Duodenal mucosa (tissue), 2 donors: ENCODE results near the gene COX6A2.
"Not testable (repeated sequence)": the region's sequence is repeated elsewhere in the genome, so short reads cannot be mapped to it uniquely, and the experiment has no call there.

ENCODE experiments used
- H3K27ac ChIP-seq: one replicate; pipeline ENCODE4 v1.7.0; 2013; ENCODE audit warnings: low read depth, low read length
- H3K27me3 ChIP-seq, 2 donors: one replicate each; pipeline ENCODE4 v1.7.0; 2013; ENCODE audit warnings: low read length in 2 of 2, control low read depth in 1 of 2; ENCODE audit not compliant: insufficient read depth in 2 of 2, control insufficient read depth in 1 of 2
- H3K36me3 ChIP-seq, 2 donors: one replicate each; pipeline ENCODE4 v1.7.0; 2013; ENCODE audit warnings: low read length in 2 of 2, control low read depth in 1 of 2; ENCODE audit not compliant: insufficient read depth in 2 of 2, control insufficient read depth in 1 of 2
- H3K4me1 ChIP-seq, 2 donors: one replicate each; pipeline ENCODE4 v1.7.0; 2013; ENCODE audit warnings: low read length in 2 of 2, control low read depth in 1 of 2; ENCODE audit not compliant: insufficient read depth in 2 of 2, control insufficient read depth in 1 of 2
- H3K4me3 ChIP-seq, 2 donors: one replicate each; pipeline ENCODE4 v1.7.0; 2013; ENCODE audit warnings: low read length in 2 of 2, low read depth in 1 of 2
- H3K9ac ChIP-seq, 2 donors: one replicate each; pipeline ENCODE4 v1.7.0; 2013; ENCODE audit warnings: low read length in 2 of 2, low read depth in 1 of 2
- H3K9me3 ChIP-seq, 2 donors: one replicate each; pipeline ENCODE4 v1.7.0; 2013; ENCODE audit warnings: low read length in 2 of 2, control low read depth in 1 of 2; ENCODE audit not compliant: control insufficient read depth in 1 of 2

Gene COX6A2

DNA sequence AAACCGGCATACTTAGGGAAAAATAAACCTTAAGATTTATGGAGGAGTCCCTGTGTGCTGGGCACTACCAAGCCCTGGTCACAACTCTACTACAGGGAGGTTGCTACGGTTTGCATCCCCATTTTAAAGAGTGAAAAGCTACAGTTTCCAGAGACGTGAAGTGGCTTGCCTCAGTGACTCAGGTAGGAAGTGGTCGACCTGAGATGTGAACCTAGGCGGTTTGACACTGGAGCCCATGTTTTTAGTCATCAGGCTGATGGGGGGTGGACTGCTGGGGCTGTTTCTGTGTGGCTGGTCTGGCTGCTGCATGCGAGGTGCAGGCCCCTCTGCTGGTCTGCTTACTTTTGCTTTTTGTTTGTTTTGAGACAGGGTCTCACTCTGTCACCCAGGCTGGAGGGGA, 6.6 kb downstream of the COX6A2 start:
- H3K27me3 ChIP-seq = no peaks in the 10 kb centered on the region

GRCh38 chr16:31420037-31420436, 8.1 kb downstream of the COX6A2 start:
- H3K4me3 ChIP-seq = no peak overlapping the region
- H3K9me3 ChIP-seq = no peaks in the 10 kb centered on the region
- peaks cover 0 to 6% of the 10 kb centered on the region in 2 donors for H3K4me1 ChIP-seq
- H3K27me3 ChIP-seq = no peaks in the 10 kb centered on the region
- H3K27ac ChIP-seq = no peak overlapping the region
- no peak overlapping the region for H3K9ac ChIP-seq
- H3K36me3 ChIP-seq = no peaks in the 10 kb centered on the region

More for the DNA sequence above, 6.6 kb downstream of the COX6A2 start:
- Histone ChIP-seq H3K36me3 (no peaks in the 10 kb centered on the region), H3K4me1 (peaks cover 0 to 6% of the 10 kb centered on the region in 2 donors), H3K4me3 (no peak overlapping the region), H3K9ac (no peak overlapping the region), H3K27ac (no peak overlapping the region), H3K9me3 (no peaks in the 10 kb centered on the region)

DNA sequence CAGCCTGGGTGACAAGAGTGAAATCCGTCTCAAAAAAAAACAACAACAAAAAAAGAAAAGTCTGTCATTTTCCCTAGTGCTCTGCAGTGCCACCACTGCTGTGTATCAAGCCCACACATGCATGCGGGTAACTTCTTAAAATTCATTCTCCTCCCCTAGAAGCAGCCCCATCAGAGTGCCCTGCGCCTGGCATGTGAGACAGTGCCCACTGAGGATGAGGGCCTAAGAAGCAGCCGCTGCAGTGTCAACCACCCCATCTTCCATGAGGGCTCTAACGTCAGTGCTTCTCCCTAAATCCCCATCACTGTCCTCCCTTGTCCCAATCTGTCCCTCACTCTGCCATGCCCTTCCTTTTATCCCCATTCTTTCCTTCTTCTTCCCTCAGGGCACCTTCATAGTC, 10.2 kb downstream of the COX6A2 start:
- Histone ChIP-seq H3K27me3 (no peaks in the 10 kb centered on the region), H3K4me1 (peaks cover 0 to 6% of the 10 kb centered on the region in 2 donors), H3K9me3 (no peaks in the 10 kb centered on the region), H3K27ac (no peak overlapping the region), H3K9ac (no peak overlapping the region), H3K36me3 (no peaks in the 10 kb centered on the region), H3K4me3 (no peak overlapping the region)

DNA sequence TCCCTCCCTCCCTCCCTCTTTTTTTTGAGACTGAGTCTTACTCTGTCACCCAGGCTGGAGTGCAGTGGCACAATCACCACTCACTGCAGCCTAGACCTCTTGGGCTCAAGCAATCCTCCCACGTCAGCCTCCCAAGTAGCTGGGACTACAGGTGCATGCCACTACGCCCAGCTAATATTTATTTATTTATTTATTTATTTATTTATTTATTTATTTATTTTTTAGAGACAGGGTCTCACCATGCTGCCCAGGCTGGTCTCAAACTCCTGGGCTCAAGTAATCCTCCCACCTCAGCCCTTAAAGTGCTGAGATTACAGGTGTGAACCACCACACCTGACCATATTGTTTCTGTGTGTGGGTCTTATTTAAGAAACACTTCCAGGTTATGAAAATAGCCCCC, 11.1 kb downstream of the COX6A2 start:
- not testable (repeated sequence) for H3K4me1 ChIP-seq

DNA sequence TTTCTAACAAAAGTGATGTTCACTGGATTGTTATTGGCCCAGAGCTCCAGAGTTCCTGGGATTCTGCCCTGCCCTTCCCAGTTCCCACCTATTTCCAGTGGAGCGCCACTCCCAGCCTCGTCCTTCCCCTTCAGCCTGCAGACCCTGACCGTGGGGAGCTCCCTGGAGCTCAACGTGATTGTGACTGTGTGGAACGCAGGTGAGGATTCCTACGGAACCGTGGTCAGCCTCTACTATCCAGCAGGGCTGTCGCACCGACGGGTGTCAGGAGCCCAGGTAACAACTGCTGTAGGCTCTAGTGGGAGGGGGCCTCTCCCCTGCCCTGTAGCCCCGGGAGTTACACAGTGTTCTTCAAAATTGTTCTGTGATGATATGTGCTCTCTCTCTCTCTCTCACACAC, 11.8 kb downstream of the COX6A2 start:
- no peak overlapping the region for H3K27ac ChIP-seq
- H3K4me3 ChIP-seq = no peak overlapping the region
- H3K27me3 ChIP-seq = no peaks in the 10 kb centered on the region
- H3K36me3 ChIP-seq = no peaks in the 10 kb centered on the region
- H3K9me3 ChIP-seq = no peaks in the 10 kb centered on the region
- no peaks in the 10 kb centered on the region for H3K4me1 ChIP-seq
- no peak overlapping the region for H3K9ac ChIP-seq

More for the DNA sequence above, 11.1 kb downstream of the COX6A2 start:
- H3K27me3 ChIP-seq, H3K27ac ChIP-seq, H3K9me3 ChIP-seq, H3K36me3 ChIP-seq, H3K9ac ChIP-seq, H3K4me3 ChIP-seq: not testable (repeated sequence)

- H3K4me3 ChIP-seq = no peak overlapping the region
- H3K27ac ChIP-seq = no peak overlapping the region
- no peaks in the 10 kb centered on the region for H3K4me1 ChIP-seq
- H3K27me3 ChIP-seq = no peaks in the 10 kb centered on the region
- H3K9ac ChIP-seq = no peak overlapping the region
- H3K36me3 ChIP-seq = no peaks in the 10 kb centered on the region
- no peaks in the 10 kb centered on the region for H3K9me3 ChIP-seq
These were observed 13.5 kb downstream of the COX6A2 start for GRCh38 chr16:31414706-31415105.

DNA sequence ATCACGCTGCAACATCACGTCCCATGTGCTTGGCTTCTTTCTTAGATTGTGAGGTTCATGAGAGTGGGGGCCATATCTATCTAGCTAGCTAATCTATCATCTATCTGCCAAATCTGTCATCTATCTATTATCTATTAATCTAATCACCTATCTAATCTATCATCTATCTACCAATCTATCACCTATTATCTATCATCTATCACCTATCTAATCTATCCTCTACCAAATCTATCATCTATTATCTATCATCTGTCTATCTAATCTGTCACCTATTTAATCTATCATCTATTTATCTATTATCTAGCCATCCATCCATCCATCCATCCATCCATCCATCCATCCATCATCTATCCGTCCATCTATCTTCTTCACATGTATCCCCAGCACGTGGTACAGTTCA, 14.2 kb downstream of the COX6A2 start:
- no peaks in the 10 kb centered on the region for H3K36me3 ChIP-seq
- H3K27me3 ChIP-seq = no peaks in the 10 kb centered on the region
- no peak overlapping the region for H3K4me3 ChIP-seq

DNA sequence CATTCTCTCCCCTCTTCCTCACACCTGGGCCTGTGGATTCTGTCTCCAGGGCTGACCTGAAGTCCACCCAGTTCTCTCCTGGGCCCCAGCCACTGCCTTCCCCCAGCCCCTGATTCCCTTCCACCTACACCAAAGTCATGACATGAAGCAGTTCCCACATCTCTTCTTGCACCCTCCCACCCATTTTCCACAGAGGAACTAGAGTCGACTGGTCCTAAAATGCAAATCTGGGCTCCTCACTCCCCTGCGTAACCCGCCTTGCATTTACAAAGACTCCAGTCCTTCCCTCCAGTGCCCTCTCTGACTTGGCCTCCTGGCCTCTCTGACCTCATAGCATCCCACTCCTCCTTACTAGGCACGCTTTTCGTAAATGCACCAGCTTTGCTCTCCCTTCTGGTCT, 14.8 kb downstream of the COX6A2 start:
- H3K27ac ChIP-seq = no peak overlapping the region
- H3K36me3 ChIP-seq = no peaks in the 10 kb centered on the region
- H3K9ac ChIP-seq = no peak overlapping the region
- no peaks in the 10 kb centered on the region for H3K27me3 ChIP-seq
- H3K9me3 ChIP-seq = no peaks in the 10 kb centered on the region
- no peaks in the 10 kb centered on the region for H3K4me1 ChIP-seq
- H3K4me3 ChIP-seq = no peak overlapping the region

More for the DNA sequence above, 14.2 kb downstream of the COX6A2 start:
- no peak overlapping the region for H3K27ac ChIP-seq
- H3K4me1 ChIP-seq = no peaks in the 10 kb centered on the region
- no peaks in the 10 kb centered on the region for H3K9me3 ChIP-seq
- no peak overlapping the region for H3K9ac ChIP-seq

GRCh38 chr16:31412750-31413149, 15.4 kb downstream of the COX6A2 start:
- no peaks in the 10 kb centered on the region for H3K4me1 ChIP-seq
- no peaks in the 10 kb centered on the region for H3K27me3 ChIP-seq
- no peak overlapping the region for H3K4me3 ChIP-seq
- no peak overlapping the region for H3K9ac ChIP-seq
- no peaks in the 10 kb centered on the region for H3K9me3 ChIP-seq
- H3K36me3 ChIP-seq = no peaks in the 10 kb centered on the region
- H3K27ac ChIP-seq = no peak overlapping the region

DNA sequence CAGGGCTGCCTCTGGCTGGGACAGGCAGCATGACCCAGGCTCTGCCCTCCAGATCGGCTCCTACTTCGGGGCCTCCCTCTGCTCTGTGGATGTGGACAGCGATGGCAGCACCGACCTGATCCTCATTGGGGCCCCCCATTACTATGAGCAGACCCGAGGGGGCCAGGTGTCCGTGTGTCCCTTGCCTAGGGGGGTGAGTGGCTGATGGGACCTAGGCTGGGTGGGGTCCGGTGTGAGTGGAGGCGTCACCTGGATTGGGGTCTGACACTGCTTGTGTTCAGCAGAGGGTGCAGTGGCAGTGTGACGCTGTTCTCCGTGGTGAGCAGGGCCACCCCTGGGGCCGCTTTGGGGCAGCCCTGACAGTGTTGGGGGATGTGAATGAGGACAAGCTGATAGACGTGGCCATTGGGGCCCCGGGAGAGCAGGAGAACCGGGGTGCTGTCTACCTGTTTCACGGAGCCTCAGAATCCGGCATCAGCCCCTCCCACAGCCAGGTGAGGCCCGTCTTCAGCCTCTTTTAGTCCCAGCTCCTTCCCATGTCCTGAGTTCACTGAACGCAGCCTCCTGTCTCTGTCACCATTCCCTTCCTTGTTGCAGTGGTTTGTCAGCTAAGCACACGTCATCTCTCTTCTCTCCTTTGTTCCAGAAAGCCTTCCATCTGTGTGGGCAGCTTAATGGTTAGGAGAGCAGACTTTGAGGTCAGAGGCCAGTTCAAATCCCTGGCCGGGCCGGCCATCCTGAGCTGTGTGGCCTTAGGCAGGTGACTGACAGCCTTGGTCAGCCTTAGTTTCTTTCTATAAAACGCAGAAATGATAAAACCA, 16.9 kb downstream of the COX6A2 start:
- Histone ChIP-seq H3K36me3 (no peaks in the 10 kb centered on the region), H3K27me3 (no peaks in the 10 kb centered on the region), H3K9me3 (no peaks in the 10 kb centered on the region), H3K4me3 (no peak overlapping the region), H3K27ac (no peak overlapping the region), H3K9ac (no peak overlapping the region), H3K4me1 (no peaks in the 10 kb centered on the region)
